HG03280 (cell line): Measurements from ENCODE around the gene NPAS2.

Experiments
- ATAC-seq: cut with Tn5 transposase; IDR thresholded peaks from one replicate; pipeline ENCODE4 v1.9.1; 2021; ENCODE audit warnings: mild to moderate bottlenecking, moderate library complexity; ENCODE audit not compliant: unreplicated experiment

Gene NPAS2

GRCh38 chr2:100820523-100821254 lies 750 bp downstream of the NPAS2 start:
- ATAC-seq: no peak

GRCh38 chr2:100821255-100821910 lies 1.4 kb downstream of the NPAS2 start:
- no peak for ATAC-seq

- ATAC-seq: no peak
These were observed 1.9 kb downstream of the NPAS2 start for GRCh38 chr2:100821911-100822265.

- no peak for ATAC-seq
These were observed 2.8 kb downstream of the NPAS2 start for GRCh38 chr2:100822587-100823248.

- no peak for ATAC-seq
These were observed 3.9 kb downstream of the NPAS2 start for GRCh38 chr2:100823665-100824438.

- no peak for ATAC-seq
These were observed 4.9 kb downstream of the NPAS2 start for GRCh38 chr2:100824842-100825241.

- no peak for ATAC-seq
These were observed 6.6 kb downstream of the NPAS2 start for GRCh38 chr2:100826494-100826893.

- ATAC-seq: no peak
These were observed 11.3 kb downstream of the NPAS2 start for GRCh38 chr2:100831158-100831750.

GRCh38 chr2:100831831-100832230 lies 11.9 kb downstream of the NPAS2 start:
- ATAC-seq: no peak

- ATAC-seq: no peak
These were observed 12.9 kb downstream of the NPAS2 start for GRCh38 chr2:100832885-100833284.

- no peak for ATAC-seq
These were observed 13.4 kb downstream of the NPAS2 start for GRCh38 chr2:100833331-100833730.

- ATAC-seq: no peak
These were observed 14.3 kb downstream of the NPAS2 start for GRCh38 chr2:100834221-100834620.

- ATAC-seq: no peak
These were observed 15.2 kb downstream of the NPAS2 start for GRCh38 chr2:100835006-100835659.

- no peak for ATAC-seq
These were observed 20.6 kb downstream of the NPAS2 start for GRCh38 chr2:100840519-100840918.

GRCh38 chr2:100842241-100842922 lies 22.4 kb downstream of the NPAS2 start:
- ATAC-seq: no peak

- no peak for ATAC-seq
These were observed 24.6 kb downstream of the NPAS2 start for GRCh38 chr2:100844514-100844913.

GRCh38 chr2:100845141-100845991 lies 25.4 kb downstream of the NPAS2 start:
- no peak for ATAC-seq

- ATAC-seq: no peak
These were observed 26.8 kb downstream of the NPAS2 start for GRCh38 chr2:100846716-100847115.

GRCh38 chr2:100852447-100852846 lies 32.5 kb downstream of the NPAS2 start:
- no peak for ATAC-seq
